WTC11 (cell line): ENCODE results near the gene SDK2. TPM values are rescaled to one million over a fixed set of nuclear protein-coding genes. Genes with fewer than 3 reads are reported as not detected.

ENCODE experiments used
- ATAC-seq: fragments of 200-7000 bp; cut with Tn5 transposase; 2 replicates; pipeline ENCODE4 v1.10.0; 2021; ENCODE audit warnings: mild to moderate bottlenecking, moderate library complexity
- CTCF ChIA-PET: fragments of 300-600 bp; sonication (Branson Sonifier 250); formaldehyde crosslinking; loops from one replicate; lab custom pipeline; 2021; ENCODE audit warnings: antibody characterized with exemption; lab: Charles Lee
- POLR2A ChIA-PET: fragments of 350-600 bp; sonication (Branson Sonifier 250); formaldehyde crosslinking; loops from one replicate; lab custom pipeline; 2021; ENCODE audit warnings: antibody characterized with exemption; lab: Charles Lee
- DNase-seq: peaks from one replicate; pipeline ENCODE4 v3.0.0; 2021; ENCODE audit warnings: low spot score
- H3K27ac Mint-ChIP-seq: 2 replicates; pipeline ENCODE4 v1.8.0; 2021; ENCODE audit warnings: mixed read lengths
- H3K27me3 Mint-ChIP-seq: 2 replicates; pipeline ENCODE4 v1.8.0; 2021; ENCODE audit warnings: low read depth, mild to moderate bottlenecking, moderate library complexity, mixed read lengths
- H3K36me3 Mint-ChIP-seq: 2 replicates; pipeline ENCODE4 v1.8.0; 2021; ENCODE audit warnings: mixed read lengths
- H3K4me1 Mint-ChIP-seq: 2 replicates; pipeline ENCODE4 v1.8.0; 2022; ENCODE audit warnings: mixed read lengths
- H3K4me3 Mint-ChIP-seq: 2 replicates; pipeline ENCODE4 v1.8.0; 2021; ENCODE audit warnings: mild to moderate bottlenecking, moderate library complexity, mixed read lengths
- H3K9me3 Mint-ChIP-seq: 2 replicates; pipeline ENCODE4 v1.8.0; 2021; ENCODE audit warnings: mixed read lengths
- CDX4 ChIP-seq: fragments of 250-450 bp; sonication (Bioruptor Pico); IDR thresholded peaks from 2 replicates; pipeline ENCODE4 v1.9.0; 2021; ENCODE audit warnings: moderate library complexity, mild to moderate bottlenecking, inconsistent platforms, borderline replicate concordance
- E2F5 ChIP-seq: sonication (generic); formaldehyde crosslinking; IDR thresholded peaks from 2 replicates; pipeline ENCODE4 v1.8.1; 2022; ENCODE audit warnings: mild to moderate bottlenecking, moderate library complexity, missing genetic modification reagents
- ETV6 ChIP-seq: sonication (generic); formaldehyde crosslinking; IDR thresholded peaks from 2 replicates; pipeline ENCODE4 v1.8.1; 2022; ENCODE audit warnings: mild to moderate bottlenecking, missing genetic modification reagents
- FOXK1 ChIP-seq: sonication (generic); formaldehyde crosslinking; IDR thresholded peaks from 2 replicates; pipeline ENCODE4 v1.8.0; 2022; ENCODE audit warnings: mild to moderate bottlenecking, moderate library complexity, missing genetic modification reagents
- GTF2I ChIP-seq: fragments of 250-450 bp; sonication (Bioruptor Pico); conservative IDR thresholded peaks from 2 replicates; pipeline ENCODE4 v1.4.0; 2021; ENCODE audit warnings: mild to moderate bottlenecking
- HMGXB4 ChIP-seq: sonication (generic); formaldehyde crosslinking; IDR thresholded peaks from 2 replicates; pipeline ENCODE4 v1.8.1; 2023; ENCODE audit warnings: mild to moderate bottlenecking, moderate library complexity, missing genetic modification reagents
- IRF2 ChIP-seq: sonication (generic); formaldehyde crosslinking; IDR thresholded peaks from 2 replicates; pipeline ENCODE4 v1.8.0; 2022; ENCODE audit warnings: low read depth, missing genetic modification reagents, borderline replicate concordance
- JUN ChIP-seq: sonication (generic); formaldehyde crosslinking; IDR thresholded peaks from 2 replicates; pipeline ENCODE4 v1.8.0; 2023; ENCODE audit warnings: mild to moderate bottlenecking, missing genetic modification reagents
- NR1H2 ChIP-seq: sonication (generic); formaldehyde crosslinking; IDR thresholded peaks from 2 replicates; pipeline ENCODE4 v1.9.0; 2021; ENCODE audit warnings: mild to moderate bottlenecking, moderate library complexity, missing genetic modification reagents
- NR2C2 ChIP-seq: sonication (generic); formaldehyde crosslinking; IDR thresholded peaks from 2 replicates; pipeline ENCODE4 v1.8.0; 2022; ENCODE audit warnings: mild to moderate bottlenecking, missing genetic modification reagents
- OVOL2 ChIP-seq: fragments of 250-450 bp; sonication (Bioruptor Pico); IDR thresholded peaks from 2 replicates; pipeline ENCODE4 v1.9.0; 2021; ENCODE audit warnings: mild to moderate bottlenecking, borderline replicate concordance
- PRRX2 ChIP-seq: fragments of 250-450 bp; sonication (Bioruptor Pico); IDR thresholded peaks from 2 replicates; pipeline ENCODE4 v1.8.0; 2021; ENCODE audit warnings: mild to moderate bottlenecking
- ZNF263 ChIP-seq: sonication (generic); formaldehyde crosslinking; IDR thresholded peaks from 2 replicates; pipeline ENCODE4 v1.8.1; 2022; ENCODE audit warnings: low read depth, mild to moderate bottlenecking, moderate library complexity, missing genetic modification reagents
- total RNA-seq: library from RNA; stranded (reverse); gene quantifications from 3 replicates; pipeline ENCODE4 v1.2.3, GENCODE V29; 2021
- TF ChIP-seq, protein P1 (sequence below): sonication (generic); formaldehyde crosslinking; IDR thresholded peaks from 2 replicates; pipeline ENCODE4 v1.8.0; 2023; ENCODE audit warnings: missing genetic modification reagents
- TF ChIP-seq, protein P2 (sequence below): sonication (generic); formaldehyde crosslinking; IDR thresholded peaks from 2 replicates; pipeline ENCODE4 v1.8.0; 2023; ENCODE audit warnings: mild to moderate bottlenecking, missing genetic modification reagents
- TF ChIP-seq, protein P3 (sequence below): sonication (generic); formaldehyde crosslinking; IDR thresholded peaks from 2 replicates; pipeline ENCODE4 v1.8.0; 2022; ENCODE audit warnings: missing genetic modification reagents

The SDK2 gene
- total RNA-seq, 1 experiment from 2014 or later, result 14.8 TPM

DNA sequence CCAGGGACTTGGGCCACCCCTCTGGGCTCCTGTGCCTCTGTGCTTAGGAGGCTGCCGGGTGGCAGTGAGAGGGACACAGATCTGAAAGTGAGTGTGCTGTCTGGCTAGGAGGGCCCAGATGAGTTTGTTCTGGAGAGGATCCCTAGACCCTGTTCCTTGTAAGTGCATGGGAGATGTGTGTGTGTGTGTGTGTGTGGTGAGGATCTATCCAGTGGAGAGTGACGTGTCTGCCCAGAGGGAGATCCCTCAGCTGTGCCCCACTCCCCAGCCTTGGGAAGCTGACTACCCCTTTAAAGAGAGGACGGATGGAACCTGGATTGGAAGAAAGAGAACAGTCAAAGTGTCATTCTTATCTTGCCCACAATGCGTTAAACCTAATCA is 306.9 kb downstream of the SDK2 start:
- no peak for DNase-seq
- H3K27ac Mint-ChIP-seq, result no peak overlapping the region
- POLR2A ChIA-PET, result interaction anchor here (0.7 kb wide), 1 partner anchor 342 kb away, joined by 4 read pairs; no protein-coding TSS in a partner anchor
- H3K4me3 Mint-ChIP-seq, result no peak overlapping the region
- H3K4me1 Mint-ChIP-seq, result peaks cover 25% of the 10 kb centered on the region
- no peaks in the 10 kb centered on the region for H3K36me3 Mint-ChIP-seq
- no peaks in the 10 kb centered on the region for H3K9me3 Mint-ChIP-seq
- TF ChIP-seq ZNF263 (CRISPR knock-in tag) (no peak), ETV6 (no peak), OVOL2 (CRISPR knock-in tag) (no peak), PRRX2 (CRISPR knock-in tag) (no peak), NR2C2 (CRISPR knock-in tag) (no peak)
- H3K27me3 Mint-ChIP-seq, result no peaks in the 10 kb centered on the region
- CTCF ChIA-PET, result interaction anchor here (1.6 kb wide), 1 partner anchor 23 kb away, joined by 4 read pairs; no protein-coding TSS in a partner anchor
- ATAC-seq, result no peak

GRCh38 chr17:73336408-73337329 is 307.6 kb downstream of the SDK2 start:
- no peak for TF ChIP-seq OVOL2 (CRISPR knock-in tag)
- TF ChIP-seq, protein P1, sequence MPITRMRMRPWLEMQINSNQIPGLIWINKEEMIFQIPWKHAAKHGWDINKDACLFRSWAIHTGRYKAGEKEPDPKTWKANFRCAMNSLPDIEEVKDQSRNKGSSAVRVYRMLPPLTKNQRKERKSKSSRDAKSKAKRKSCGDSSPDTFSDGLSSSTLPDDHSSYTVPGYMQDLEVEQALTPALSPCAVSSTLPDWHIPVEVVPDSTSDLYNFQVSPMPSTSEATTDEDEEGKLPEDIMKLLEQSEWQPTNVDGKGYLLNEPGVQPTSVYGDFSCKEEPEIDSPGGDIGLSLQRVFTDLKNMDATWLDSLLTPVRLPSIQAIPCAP (CRISPR knock-in tag), result no peak
- TF ChIP-seq HMGXB4, result no peak
- no peak for TF ChIP-seq PRRX2 (CRISPR knock-in tag)
- TF ChIP-seq, protein P2, sequence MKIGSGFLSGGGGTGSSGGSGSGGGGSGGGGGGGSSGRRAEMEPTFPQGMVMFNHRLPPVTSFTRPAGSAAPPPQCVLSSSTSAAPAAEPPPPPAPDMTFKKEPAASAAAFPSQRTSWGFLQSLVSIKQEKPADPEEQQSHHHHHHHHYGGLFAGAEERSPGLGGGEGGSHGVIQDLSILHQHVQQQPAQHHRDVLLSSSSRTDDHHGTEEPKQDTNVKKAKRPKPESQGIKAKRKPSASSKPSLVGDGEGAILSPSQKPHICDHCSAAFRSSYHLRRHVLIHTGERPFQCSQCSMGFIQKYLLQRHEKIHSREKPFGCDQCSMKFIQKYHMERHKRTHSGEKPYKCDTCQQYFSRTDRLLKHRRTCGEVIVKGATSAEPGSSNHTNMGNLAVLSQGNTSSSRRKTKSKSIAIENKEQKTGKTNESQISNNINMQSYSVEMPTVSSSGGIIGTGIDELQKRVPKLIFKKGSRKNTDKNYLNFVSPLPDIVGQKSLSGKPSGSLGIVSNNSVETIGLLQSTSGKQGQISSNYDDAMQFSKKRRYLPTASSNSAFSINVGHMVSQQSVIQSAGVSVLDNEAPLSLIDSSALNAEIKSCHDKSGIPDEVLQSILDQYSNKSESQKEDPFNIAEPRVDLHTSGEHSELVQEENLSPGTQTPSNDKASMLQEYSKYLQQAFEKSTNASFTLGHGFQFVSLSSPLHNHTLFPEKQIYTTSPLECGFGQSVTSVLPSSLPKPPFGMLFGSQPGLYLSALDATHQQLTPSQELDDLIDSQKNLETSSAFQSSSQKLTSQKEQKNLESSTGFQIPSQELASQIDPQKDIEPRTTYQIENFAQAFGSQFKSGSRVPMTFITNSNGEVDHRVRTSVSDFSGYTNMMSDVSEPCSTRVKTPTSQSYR (CRISPR knock-in tag), result no peak
- TF ChIP-seq IRF2, result no peak
- TF ChIP-seq FOXK1, result no peak
- no peak for TF ChIP-seq E2F5 (CRISPR knock-in tag)
- no peak for TF ChIP-seq GTF2I (CRISPR knock-in tag)
- TF ChIP-seq JUN (CRISPR knock-in tag), result no peak
- TF ChIP-seq NR1H2, result no peak
- TF ChIP-seq, protein P3, sequence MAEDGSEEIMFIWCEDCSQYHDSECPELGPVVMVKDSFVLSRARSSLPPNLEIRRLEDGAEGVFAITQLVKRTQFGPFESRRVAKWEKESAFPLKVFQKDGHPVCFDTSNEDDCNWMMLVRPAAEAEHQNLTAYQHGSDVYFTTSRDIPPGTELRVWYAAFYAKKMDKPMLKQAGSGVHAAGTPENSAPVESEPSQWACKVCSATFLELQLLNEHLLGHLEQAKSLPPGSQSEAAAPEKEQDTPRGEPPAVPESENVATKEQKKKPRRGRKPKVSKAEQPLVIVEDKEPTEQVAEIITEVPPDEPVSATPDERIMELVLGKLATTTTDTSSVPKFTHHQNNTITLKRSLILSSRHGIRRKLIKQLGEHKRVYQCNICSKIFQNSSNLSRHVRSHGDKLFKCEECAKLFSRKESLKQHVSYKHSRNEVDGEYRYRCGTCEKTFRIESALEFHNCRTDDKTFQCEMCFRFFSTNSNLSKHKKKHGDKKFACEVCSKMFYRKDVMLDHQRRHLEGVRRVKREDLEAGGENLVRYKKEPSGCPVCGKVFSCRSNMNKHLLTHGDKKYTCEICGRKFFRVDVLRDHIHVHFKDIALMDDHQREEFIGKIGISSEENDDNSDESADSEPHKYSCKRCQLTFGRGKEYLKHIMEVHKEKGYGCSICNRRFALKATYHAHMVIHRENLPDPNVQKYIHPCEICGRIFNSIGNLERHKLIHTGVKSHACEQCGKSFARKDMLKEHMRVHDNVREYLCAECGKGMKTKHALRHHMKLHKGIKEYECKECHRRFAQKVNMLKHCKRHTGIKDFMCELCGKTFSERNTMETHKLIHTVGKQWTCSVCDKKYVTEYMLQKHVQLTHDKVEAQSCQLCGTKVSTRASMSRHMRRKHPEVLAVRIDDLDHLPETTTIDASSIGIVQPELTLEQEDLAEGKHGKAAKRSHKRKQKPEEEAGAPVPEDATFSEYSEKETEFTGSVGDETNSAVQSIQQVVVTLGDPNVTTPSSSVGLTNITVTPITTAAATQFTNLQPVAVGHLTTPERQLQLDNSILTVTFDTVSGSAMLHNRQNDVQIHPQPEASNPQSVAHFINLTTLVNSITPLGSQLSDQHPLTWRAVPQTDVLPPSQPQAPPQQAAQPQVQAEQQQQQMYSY (CRISPR knock-in tag), result no peak
- no peak for TF ChIP-seq CDX4
- Mint-ChIP-seq H3K9me3 (no peaks in the 10 kb centered on the region), H3K27me3 (no peaks in the 10 kb centered on the region), H3K4me3 (no peak overlapping the region), H3K36me3 (no peaks in the 10 kb centered on the region), H3K4me1 (peaks cover 19% of the 10 kb centered on the region), H3K27ac (no peak overlapping the region)
- ATAC-seq, result no peak
- no peak for DNase-seq
- POLR2A ChIA-PET, result interaction anchor here (0.7 kb wide), 1 partner anchor 343 kb away, joined by 4 read pairs; no protein-coding TSS in a partner anchor
- CTCF ChIA-PET, result interaction anchor here (0.6 to 1.2 kb wide), 2 partner anchors 12 to 25 kb away, joined by 5 to 7 read pairs; no protein-coding TSS in a partner anchor
